ENCODE data around the gene NFIC. TPM values are rescaled to one million over a fixed set of nuclear protein-coding genes. Genes with fewer than 3 reads are reported as not detected.

NFIC gene
- total RNA-seq, 4 donors from 2014 or later, result 138 to 200 (median 160) TPM

DNA sequence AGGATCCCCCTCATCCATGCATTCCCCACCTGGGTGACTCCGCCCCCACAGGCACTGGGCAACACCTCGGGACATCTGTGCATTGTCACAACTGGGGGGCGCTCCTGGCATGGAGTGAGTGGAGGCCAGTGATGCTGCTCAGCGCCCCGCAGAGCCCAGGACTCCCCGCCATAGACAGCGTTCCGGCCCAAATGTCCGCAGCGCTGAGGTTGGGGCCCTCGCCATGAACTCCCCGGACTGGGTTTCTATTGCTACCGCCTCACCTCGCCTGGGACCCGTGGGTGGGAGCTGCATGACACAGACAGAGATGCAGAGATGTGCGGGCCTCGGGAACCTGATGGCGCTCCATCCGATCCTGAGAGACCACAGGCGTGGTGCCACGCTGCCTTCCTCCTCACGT, 144.3 kb downstream of the NFIC start:
- 85 to 94% methylated on average over 13 to 17 of the region's 22 CpGs for WGBS, 2 donors
- Histone ChIP-seq H3K36me3 (peaks cover 0 to 32% (median 0%) of the 10 kb centered on the region in 3 donors), H3K27ac (no peak overlapping the region), H3K27me3 (no peaks in the 10 kb centered on the region), H3K4me1 (peaks cover 0 to 84% (median 12%) of the 10 kb centered on the region in 4 donors), H3K9me3 (no peaks in the 10 kb centered on the region), H3K4me3 (no peak overlapping the region)
- no peak for DNase-seq (ENCODE audit: low spot score in 2 of 2)
- TF ChIP-seq, protein P1, sequence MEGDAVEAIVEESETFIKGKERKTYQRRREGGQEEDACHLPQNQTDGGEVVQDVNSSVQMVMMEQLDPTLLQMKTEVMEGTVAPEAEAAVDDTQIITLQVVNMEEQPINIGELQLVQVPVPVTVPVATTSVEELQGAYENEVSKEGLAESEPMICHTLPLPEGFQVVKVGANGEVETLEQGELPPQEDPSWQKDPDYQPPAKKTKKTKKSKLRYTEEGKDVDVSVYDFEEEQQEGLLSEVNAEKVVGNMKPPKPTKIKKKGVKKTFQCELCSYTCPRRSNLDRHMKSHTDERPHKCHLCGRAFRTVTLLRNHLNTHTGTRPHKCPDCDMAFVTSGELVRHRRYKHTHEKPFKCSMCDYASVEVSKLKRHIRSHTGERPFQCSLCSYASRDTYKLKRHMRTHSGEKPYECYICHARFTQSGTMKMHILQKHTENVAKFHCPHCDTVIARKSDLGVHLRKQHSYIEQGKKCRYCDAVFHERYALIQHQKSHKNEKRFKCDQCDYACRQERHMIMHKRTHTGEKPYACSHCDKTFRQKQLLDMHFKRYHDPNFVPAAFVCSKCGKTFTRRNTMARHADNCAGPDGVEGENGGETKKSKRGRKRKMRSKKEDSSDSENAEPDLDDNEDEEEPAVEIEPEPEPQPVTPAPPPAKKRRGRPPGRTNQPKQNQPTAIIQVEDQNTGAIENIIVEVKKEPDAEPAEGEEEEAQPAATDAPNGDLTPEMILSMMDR (IDR thresholded peaks at IDR 0.05), result no peak
- TF ChIP-seq EP300 (IDR thresholded peaks at IDR 0.05), result no peak
- TF ChIP-seq POLR2A (IDR thresholded peaks at IDR 0.05), result no peak

DNA sequence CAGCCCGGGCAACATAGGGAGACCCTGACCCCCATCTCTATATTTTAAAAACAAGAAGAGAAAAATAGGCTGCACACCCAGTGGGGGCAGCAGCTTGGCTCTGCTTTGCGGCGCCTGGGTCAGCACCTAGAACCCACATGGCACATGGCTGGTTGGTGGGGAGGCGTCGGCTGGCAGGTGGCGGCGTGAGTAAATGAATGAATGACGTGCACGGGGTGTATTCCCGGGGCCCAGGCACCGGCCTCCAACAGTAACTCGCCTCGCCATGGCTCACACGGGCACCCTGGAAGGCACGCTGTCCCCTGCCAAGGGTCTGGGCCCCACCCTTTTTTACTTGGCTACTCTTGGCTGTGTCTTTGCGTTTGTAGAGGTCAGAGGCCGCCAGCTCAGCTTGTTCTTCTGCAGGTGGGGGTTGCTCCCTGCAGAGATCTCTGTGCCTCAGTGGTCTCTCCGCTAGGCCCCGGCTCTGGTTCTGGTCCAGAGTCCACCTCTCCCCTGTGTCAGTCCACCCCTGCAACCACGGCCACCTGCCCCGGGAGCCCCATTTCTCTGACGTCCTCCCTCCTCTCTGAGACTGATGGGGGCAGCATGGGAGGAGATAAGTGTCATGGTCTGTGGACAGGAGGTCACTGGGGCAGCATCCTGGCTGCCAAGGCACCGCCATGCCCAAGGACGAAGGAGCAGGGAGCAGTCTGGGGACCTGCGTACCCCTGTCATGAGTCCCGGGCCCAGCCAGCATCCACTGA, 145.3 kb downstream of the NFIC start:
- H3K27ac ChIP-seq, result no peak overlapping the region
- no peak for DNase-seq (ENCODE audit: low spot score in 2 of 2)
- 79 to 86% methylated on average over 24 to 26 of the region's 26 CpGs for WGBS, 2 donors
- TF ChIP-seq POLR2A (IDR thresholded peaks at IDR 0.05) (no peak), EP300 (IDR thresholded peaks at IDR 0.05) (no peak)
- TF ChIP-seq, protein P1 (IDR thresholded peaks at IDR 0.05), result no peak
- H3K4me1 ChIP-seq, result peaks cover 0 to 93% (median 14%) of the 10 kb centered on the region in 4 donors
- H3K9me3 ChIP-seq, result no peaks in the 10 kb centered on the region
- H3K4me3 ChIP-seq, result no peak overlapping the region
- H3K36me3 ChIP-seq, result peaks cover 0 to 35% (median 0%) of the 10 kb centered on the region in 3 donors
- H3K27me3 ChIP-seq, result no peaks in the 10 kb centered on the region

DNA sequence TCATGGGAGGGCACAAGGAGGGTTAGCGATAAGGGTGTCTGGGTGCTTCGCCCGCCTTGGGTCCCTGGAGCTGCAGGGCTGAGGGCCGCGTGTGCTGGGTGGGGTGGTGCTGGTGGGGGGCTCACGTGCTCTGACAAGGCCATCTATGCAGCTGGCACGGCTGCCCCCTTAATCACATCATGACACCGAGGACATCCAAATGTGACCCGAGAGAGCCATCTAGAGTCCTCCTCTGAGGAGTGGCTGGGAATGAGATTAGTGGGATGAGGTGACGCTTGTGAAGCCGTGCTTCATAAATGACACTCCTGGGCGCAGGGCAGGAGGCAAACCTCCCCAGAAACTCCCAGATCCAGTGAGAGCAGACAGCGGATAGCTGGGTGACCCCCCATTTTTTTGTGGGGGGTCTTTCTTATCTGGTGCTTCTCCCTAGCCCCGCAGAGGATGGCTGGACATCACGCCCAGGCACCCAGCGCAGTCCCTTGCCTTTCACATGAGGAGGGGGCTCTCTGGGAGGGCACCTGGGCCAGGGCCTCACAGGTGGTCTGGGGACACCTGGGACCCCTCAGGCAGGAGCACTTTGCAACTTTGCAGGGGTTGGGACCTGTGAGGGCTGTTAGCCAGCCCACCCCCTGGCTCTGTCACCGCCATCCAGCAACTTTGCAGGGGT, 146.3 kb downstream of the NFIC start:
- DNase-seq (ENCODE audit: low spot score in 2 of 2), result no peak
- Histone ChIP-seq H3K27ac (no peak overlapping the region), H3K4me1 (peaks cover 0 to 93% (median 7%) of the 10 kb centered on the region in 4 donors), H3K4me3 (no peak overlapping the region), H3K9me3 (no peaks in the 10 kb centered on the region), H3K27me3 (no peaks in the 10 kb centered on the region), H3K36me3 (peaks cover 0 to 35% (median 0%) of the 10 kb centered on the region in 3 donors)
- TF ChIP-seq, protein P1 (IDR thresholded peaks at IDR 0.05), result no peak
- no peak for TF ChIP-seq EP300 (IDR thresholded peaks at IDR 0.05)
- TF ChIP-seq POLR2A (IDR thresholded peaks at IDR 0.05), result no peak
- 81 to 84% methylated on average over 16 to 17 of the region's 17 CpGs for WGBS, 2 donors

DNA sequence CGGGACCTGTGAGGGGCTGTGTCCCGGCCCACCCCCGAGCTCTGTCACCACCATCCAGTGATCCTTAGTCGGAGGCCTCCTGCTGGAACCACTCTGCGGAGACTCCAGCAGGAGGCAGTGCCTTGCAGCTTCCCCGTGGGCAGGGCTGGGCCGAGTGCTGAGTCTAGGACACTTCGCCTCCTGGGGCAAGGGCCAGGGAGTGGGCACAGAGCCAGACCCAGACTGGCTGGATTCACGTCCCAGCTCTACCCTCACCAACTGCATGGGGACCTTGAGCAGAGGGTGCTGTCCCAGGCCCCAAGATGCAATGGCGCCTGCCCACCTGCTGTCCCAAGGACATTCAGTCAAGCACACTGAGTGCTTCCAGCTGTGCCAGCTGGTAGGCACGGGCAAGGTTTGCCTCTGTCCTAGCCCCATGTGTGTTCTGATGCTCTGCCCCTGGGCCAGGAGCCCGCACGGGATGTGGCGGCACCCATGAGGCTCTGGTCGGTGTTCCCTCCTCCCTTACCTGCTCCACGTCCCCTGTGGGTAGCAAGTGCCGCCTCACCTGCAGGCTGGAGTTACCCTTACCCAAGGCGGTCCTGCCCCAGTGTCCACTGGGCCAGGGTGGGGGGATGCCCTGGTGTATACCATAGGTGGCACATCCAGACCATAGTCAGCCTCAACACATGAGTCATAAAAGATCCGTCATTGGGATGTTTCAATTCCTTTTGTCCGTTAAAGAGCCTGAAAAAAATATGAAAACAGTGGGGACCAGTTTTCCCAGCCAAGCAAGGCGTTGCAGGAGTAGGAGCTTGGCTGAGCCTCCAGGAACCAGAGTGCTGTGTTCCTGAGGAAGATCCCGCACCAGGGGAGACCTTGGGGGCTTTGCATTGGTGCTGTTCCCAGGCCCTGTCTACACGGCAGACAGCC, 147.1 kb downstream of the NFIC start:
- Histone ChIP-seq H3K27ac (no peak overlapping the region), H3K36me3 (peaks cover 0 to 35% (median 0%) of the 10 kb centered on the region in 3 donors), H3K4me3 (no peak overlapping the region), H3K9me3 (no peaks in the 10 kb centered on the region), H3K4me1 (peaks cover 0 to 85% (median 5%) of the 10 kb centered on the region in 4 donors), H3K27me3 (no peaks in the 10 kb centered on the region)
- DNase-seq (ENCODE audit: low spot score in 2 of 2), result no peak
- WGBS, 2 donors, result 65 to 75% methylated on average over 17 to 22 of the region's 23 CpGs
- no peak for TF ChIP-seq POLR2A (IDR thresholded peaks at IDR 0.05)
- TF ChIP-seq, protein P1 (IDR thresholded peaks at IDR 0.05), result no peak
- no peak for TF ChIP-seq EP300 (IDR thresholded peaks at IDR 0.05)

Data from tibial nerve (tissue), 4 donors.